Osteoblast (primary cell): ENCODE results near the gene NCAPG2. TPM values are rescaled to one million over a fixed set of nuclear protein-coding genes. Genes with fewer than 3 reads are reported as not detected.

Experiments used
- DNase-seq: peaks from one replicate; pipeline ENCODE4 v3.0.0; 2011; ENCODE audit warnings: low spot score, mixed read lengths; ENCODE audit not compliant: insufficient read length; ENCODE audit errors: missing footprints
- H2AFZ ChIP-seq: 2 replicates; pipeline ENCODE4 v1.6.0; 2011; ENCODE audit warnings: mild to moderate bottlenecking, low read length
- H3K27ac ChIP-seq: 2 replicates; pipeline ENCODE4 v1.5.1; 2011; ENCODE audit warnings: mild to moderate bottlenecking, low read depth, low read length, moderate library complexity
- H3K27me3 ChIP-seq: 2 replicates; pipeline ENCODE4 v1.6.0; 2012; ENCODE audit warnings: mild to moderate bottlenecking, control low read depth, inconsistent platforms, low read length, moderate library complexity; ENCODE audit not compliant: insufficient read depth
- H3K36me3 ChIP-seq: 2 replicates; pipeline ENCODE4 v1.5.1; 2011; ENCODE audit warnings: mild to moderate bottlenecking, low read length, control low read depth, moderate library complexity; ENCODE audit not compliant: insufficient read depth
- H3K4me1 ChIP-seq: 2 replicates; pipeline ENCODE4 v1.5.1; 2011; ENCODE audit warnings: mild to moderate bottlenecking, low read length, control low read depth, moderate library complexity; ENCODE audit not compliant: insufficient read depth
- H3K4me2 ChIP-seq: 2 replicates; pipeline ENCODE4 v1.6.0; 2011; ENCODE audit warnings: mild to moderate bottlenecking, low read length; ENCODE audit not compliant: insufficient read depth
- H3K4me3 ChIP-seq: fragments of 200-600 bp; sonication (generic); 3 replicates; pipeline ENCODE4 v1.5.1; 2012; ENCODE audit warnings: mild to moderate bottlenecking, low read length, inconsistent platforms; ENCODE audit not compliant: insufficient read depth
- H3K79me2 ChIP-seq: 2 replicates; pipeline ENCODE4 v1.6.0; 2012; ENCODE audit warnings: mild to moderate bottlenecking, low read length, control low read depth, inconsistent platforms; ENCODE audit not compliant: insufficient read depth
- H3K9me3 ChIP-seq: 2 replicates; pipeline ENCODE4 v1.5.1; 2011; ENCODE audit warnings: low read depth, low read length, control low read depth
- H4K20me1 ChIP-seq: 2 replicates; pipeline ENCODE4 v1.6.0; 2012; ENCODE audit warnings: mild to moderate bottlenecking, low read length, control low read depth; ENCODE audit not compliant: insufficient read depth
- total RNA-seq: library from RNA; depleted of rRNA; stranded (reverse); fragments of >200 nt; gene quantifications from 2 replicates; pipeline ENCODE4 v1.2.3, GENCODE V29; 2012
- TF ChIP-seq, protein P1 (sequence below): IDR thresholded peaks from 2 replicates; pipeline ENCODE4 v1.5.1; 2011; ENCODE audit warnings: mild to moderate bottlenecking, low read depth, low read length, moderate library complexity; ENCODE audit errors: extremely low read depth

The NCAPG2 gene
- total RNA-seq, 1 donor: 8.0 TPM

DNA sequence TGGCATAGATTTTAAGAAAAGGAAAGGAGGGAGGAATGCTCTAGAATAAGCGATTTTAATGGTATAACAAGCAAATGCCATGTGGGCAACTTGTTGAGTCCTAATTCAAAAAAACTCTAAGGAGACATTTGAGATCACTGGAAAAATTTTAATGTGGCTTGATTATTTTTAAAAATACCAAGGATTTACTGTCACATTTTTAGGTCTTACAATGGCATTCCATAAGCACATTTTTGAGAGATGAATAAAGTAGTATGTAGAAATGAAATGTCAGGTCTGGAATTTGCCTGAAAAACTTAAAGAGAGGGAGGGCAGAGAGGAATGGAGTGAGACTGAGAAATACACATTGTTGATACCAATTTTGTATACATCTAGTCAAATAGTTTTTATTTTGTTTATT, 20.3 kb downstream of the NCAPG2 start:
- H3K27me3 ChIP-seq: no peaks in the 10 kb centered on the region
- H3K4me3 ChIP-seq: no peak overlapping the region
- peaks cover 36% of the 10 kb centered on the region for H3K4me1 ChIP-seq
- TF ChIP-seq, protein P1, sequence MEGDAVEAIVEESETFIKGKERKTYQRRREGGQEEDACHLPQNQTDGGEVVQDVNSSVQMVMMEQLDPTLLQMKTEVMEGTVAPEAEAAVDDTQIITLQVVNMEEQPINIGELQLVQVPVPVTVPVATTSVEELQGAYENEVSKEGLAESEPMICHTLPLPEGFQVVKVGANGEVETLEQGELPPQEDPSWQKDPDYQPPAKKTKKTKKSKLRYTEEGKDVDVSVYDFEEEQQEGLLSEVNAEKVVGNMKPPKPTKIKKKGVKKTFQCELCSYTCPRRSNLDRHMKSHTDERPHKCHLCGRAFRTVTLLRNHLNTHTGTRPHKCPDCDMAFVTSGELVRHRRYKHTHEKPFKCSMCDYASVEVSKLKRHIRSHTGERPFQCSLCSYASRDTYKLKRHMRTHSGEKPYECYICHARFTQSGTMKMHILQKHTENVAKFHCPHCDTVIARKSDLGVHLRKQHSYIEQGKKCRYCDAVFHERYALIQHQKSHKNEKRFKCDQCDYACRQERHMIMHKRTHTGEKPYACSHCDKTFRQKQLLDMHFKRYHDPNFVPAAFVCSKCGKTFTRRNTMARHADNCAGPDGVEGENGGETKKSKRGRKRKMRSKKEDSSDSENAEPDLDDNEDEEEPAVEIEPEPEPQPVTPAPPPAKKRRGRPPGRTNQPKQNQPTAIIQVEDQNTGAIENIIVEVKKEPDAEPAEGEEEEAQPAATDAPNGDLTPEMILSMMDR: no peak
- H3K79me2 ChIP-seq: no peaks in the 10 kb centered on the region
- DNase-seq: no peak
- no peak overlapping the region for H3K4me2 ChIP-seq
- H3K27ac ChIP-seq: peak overlapping the region; percentile 13
- no peak overlapping the region for H2AFZ ChIP-seq
- H3K36me3 ChIP-seq: peaks cover 21% of the 10 kb centered on the region
- no peaks in the 10 kb centered on the region for H4K20me1 ChIP-seq
- H3K9me3 ChIP-seq: no peaks in the 10 kb centered on the region

DNA sequence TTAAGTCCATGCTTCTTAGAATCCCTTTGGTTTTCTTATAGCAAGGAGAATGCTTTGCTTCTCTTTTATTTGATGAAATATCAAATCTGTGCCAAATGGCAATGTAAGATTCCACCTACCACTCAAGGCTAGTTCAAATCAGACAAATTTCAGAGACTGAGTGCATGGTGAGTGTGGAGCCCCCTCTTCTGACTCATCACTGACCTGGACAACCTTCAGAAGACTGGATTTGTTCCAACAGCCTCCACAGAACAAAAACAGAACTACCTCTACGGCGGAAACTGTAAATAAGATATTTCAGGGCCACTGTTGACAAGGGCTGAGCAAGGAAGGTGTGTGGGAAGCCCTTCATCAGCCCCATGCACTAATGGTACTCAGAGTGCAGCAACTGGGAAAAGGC, 21.1 kb downstream of the NCAPG2 start:
- TF ChIP-seq, protein P1: no peak
- Histone ChIP-seq H3K4me1 (peaks cover 36% of the 10 kb centered on the region), H2AFZ (no peak overlapping the region), H3K79me2 (no peaks in the 10 kb centered on the region), H3K9me3 (no peaks in the 10 kb centered on the region), H3K4me2 (no peak overlapping the region), H4K20me1 (no peaks in the 10 kb centered on the region), H3K36me3 (peaks cover 16% of the 10 kb centered on the region), H3K4me3 (no peak overlapping the region), H3K27me3 (no peaks in the 10 kb centered on the region), H3K27ac (peak overlapping the region; percentile 4)
- DNase-seq: no peak

DNA sequence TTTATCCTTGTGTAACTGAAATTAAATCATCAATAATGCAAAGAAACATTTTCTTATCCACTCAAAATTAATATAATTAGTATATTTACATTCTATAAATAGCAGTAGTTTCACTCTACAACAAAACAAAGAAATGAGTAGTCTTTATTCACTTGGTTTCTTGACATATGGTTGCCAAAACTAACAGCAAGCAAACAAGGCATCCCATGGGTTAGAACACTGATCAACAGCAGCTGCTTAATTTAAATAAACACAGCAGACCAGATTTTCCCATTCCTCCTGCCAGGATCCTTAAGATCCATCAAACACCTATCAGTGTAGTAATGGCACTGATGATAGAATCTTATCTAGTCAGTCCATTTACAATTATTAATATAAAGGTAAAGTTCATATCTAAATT, 22.1 kb downstream of the NCAPG2 start:
- Histone ChIP-seq H3K4me1 (peaks cover 36% of the 10 kb centered on the region), H3K27ac (no peak overlapping the region), H4K20me1 (no peaks in the 10 kb centered on the region), H3K4me2 (no peak overlapping the region), H3K4me3 (no peak overlapping the region), H3K36me3 (peaks cover 11% of the 10 kb centered on the region), H3K27me3 (no peaks in the 10 kb centered on the region), H2AFZ (no peak overlapping the region), H3K79me2 (no peaks in the 10 kb centered on the region), H3K9me3 (no peaks in the 10 kb centered on the region)
- TF ChIP-seq, protein P1: no peak
- DNase-seq: no peak

DNA sequence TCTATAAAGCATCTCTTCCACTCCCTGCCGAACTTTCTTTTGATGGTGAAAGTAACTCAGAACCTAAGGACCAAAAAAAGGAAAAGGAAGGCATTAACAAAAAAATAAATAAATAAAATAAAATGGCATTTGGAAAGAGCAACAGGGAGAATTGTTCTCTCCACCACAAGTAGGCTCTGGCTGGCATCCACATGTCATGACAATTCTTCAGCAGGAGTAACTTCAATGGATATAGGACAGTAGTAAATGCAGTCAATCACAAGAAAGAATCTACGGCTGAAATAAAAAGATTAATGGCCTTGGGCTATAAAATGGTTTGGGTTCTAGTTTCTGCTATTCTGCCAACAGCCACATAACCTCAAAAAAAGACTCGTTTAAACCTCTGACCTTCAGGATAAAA, 23.9 kb downstream of the NCAPG2 start:
- H3K4me1 ChIP-seq: peaks cover 48% of the 10 kb centered on the region
- H3K79me2 ChIP-seq: no peaks in the 10 kb centered on the region
- H3K36me3 ChIP-seq: peaks cover 5% of the 10 kb centered on the region
- no peak overlapping the region for H3K4me2 ChIP-seq
- H2AFZ ChIP-seq: peak overlapping the region; percentile 5
- no peak for DNase-seq
- no peaks in the 10 kb centered on the region for H4K20me1 ChIP-seq
- H3K4me3 ChIP-seq: no peak overlapping the region
- H3K27me3 ChIP-seq: no peaks in the 10 kb centered on the region
- peak overlapping the region; percentile 14 for H3K27ac ChIP-seq
- no peaks in the 10 kb centered on the region for H3K9me3 ChIP-seq
- TF ChIP-seq, protein P1: no peak
